ENCODE measurements around the gene RRAGB.

RRAGB gene

DNA sequence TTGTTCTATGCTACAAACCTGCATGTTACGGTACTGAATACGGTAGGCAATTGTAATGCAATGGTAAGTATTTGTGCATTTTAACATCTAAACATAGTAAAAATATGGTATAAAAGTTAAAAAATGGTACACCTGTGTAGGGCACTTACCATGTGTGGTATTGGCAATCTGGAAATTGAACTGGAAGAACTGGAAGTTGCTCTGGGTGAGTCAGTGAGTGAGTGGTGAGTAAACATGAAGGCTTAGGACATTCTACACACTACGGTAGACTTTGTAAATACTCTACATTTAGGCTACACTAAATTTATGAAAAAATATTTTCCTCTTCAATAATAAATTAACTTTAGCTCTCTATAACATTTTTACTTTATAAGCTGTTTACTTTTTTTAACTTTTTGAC is 78.9 kb downstream of the RRAGB start:
- DNase-seq, result no peak
- H3K36me3 Mint-ChIP-seq (ENCODE audit: low read depth), result no peaks in the 10 kb centered on the region
- no peaks in the 10 kb centered on the region for H3K27me3 Mint-ChIP-seq (ENCODE audit: low read depth, poor library complexity)
- H3K9me3 Mint-ChIP-seq, result peaks cover 71% of the 10 kb centered on the region
- no peak overlapping the region for H3K27ac Mint-ChIP-seq
- no peak overlapping the region for H3K4me3 Mint-ChIP-seq
- no peaks in the 10 kb centered on the region for H3K4me1 Mint-ChIP-seq
- TF ChIP-seq, protein P1, sequence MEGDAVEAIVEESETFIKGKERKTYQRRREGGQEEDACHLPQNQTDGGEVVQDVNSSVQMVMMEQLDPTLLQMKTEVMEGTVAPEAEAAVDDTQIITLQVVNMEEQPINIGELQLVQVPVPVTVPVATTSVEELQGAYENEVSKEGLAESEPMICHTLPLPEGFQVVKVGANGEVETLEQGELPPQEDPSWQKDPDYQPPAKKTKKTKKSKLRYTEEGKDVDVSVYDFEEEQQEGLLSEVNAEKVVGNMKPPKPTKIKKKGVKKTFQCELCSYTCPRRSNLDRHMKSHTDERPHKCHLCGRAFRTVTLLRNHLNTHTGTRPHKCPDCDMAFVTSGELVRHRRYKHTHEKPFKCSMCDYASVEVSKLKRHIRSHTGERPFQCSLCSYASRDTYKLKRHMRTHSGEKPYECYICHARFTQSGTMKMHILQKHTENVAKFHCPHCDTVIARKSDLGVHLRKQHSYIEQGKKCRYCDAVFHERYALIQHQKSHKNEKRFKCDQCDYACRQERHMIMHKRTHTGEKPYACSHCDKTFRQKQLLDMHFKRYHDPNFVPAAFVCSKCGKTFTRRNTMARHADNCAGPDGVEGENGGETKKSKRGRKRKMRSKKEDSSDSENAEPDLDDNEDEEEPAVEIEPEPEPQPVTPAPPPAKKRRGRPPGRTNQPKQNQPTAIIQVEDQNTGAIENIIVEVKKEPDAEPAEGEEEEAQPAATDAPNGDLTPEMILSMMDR (IDR thresholded peaks at IDR 0.05), result no peak

DNA sequence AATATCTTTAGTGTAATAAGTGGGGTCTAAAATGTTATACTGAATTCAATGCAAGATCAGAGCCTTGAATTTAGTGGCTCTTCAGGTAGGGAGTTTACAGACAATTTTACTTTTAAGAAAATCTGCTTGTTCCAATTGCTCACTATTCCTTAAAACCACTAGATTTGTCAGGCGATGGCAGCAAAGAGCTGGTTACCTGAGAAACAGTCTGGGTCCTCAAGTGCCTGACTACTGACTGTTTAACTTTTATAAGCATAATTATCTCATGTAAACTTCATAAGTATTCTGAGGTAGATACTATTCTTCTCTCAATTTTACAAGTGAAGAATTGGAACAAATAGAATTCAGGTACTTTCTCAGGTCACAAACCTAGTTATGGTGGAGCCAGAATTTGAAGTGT is 84.3 kb downstream of the RRAGB start:
- Mint-ChIP-seq H3K4me1 (no peaks in the 10 kb centered on the region), H3K36me3 (ENCODE audit: low read depth) (no peaks in the 10 kb centered on the region), H3K9me3 (peaks cover 51% of the 10 kb centered on the region), H3K27ac (no peak overlapping the region), H3K27me3 (ENCODE audit: low read depth, poor library complexity) (no peaks in the 10 kb centered on the region), H3K4me3 (no peak overlapping the region)
- TF ChIP-seq, protein P1 (IDR thresholded peaks at IDR 0.05), result no peak
- DNase-seq, result no peak
